Loucy (cell line): ENCODE results near the gene KIF3C.

ENCODE experiments used
- H2AFZ ChIP-seq: fragments of 200-600 bp; sonication (generic); 2 replicates; pipeline ENCODE4 v1.6.0; 2016; ENCODE audit warnings: antibody characterized with exemption, mild to moderate bottlenecking, low read length, moderate library complexity
- H3F3A ChIP-seq: fragments of 200-600 bp; 2 replicates; pipeline ENCODE4 v1.6.0; 2016; ENCODE audit warnings: antibody characterized with exemption, low read depth, mild to moderate bottlenecking
- H3K27me3 ChIP-seq: fragments of 200-600 bp; sonication (generic); 2 replicates; pipeline ENCODE4 v1.6.1; 2014; ENCODE audit warnings: low read length, mild to moderate bottlenecking; ENCODE audit not compliant: insufficient read depth, poor library complexity, severe bottlenecking
- H3K36me3 ChIP-seq: fragments of 200-600 bp; sonication (generic); 2 replicates; pipeline ENCODE4 v1.6.1; 2016; ENCODE audit warnings: low read length; ENCODE audit not compliant: insufficient read depth
- H3K4me1 ChIP-seq: fragments of 200-600 bp; sonication (generic); 2 replicates; pipeline ENCODE4 v1.5.1; 2014; ENCODE audit warnings: low read length, mild to moderate bottlenecking; ENCODE audit not compliant: insufficient read depth, poor library complexity, severe bottlenecking
- H3K4me2 ChIP-seq: fragments of 200-600 bp; sonication (generic); 2 replicates; pipeline ENCODE4 v1.6.0; 2014; ENCODE audit warnings: antibody characterized with exemption, low read length, low read depth, mild to moderate bottlenecking; ENCODE audit not compliant: poor library complexity, severe bottlenecking
- H3K4me3 ChIP-seq: fragments of 200-600 bp; sonication (generic); 2 replicates; pipeline ENCODE4 v1.5.1; 2014; ENCODE audit warnings: low read length, mild to moderate bottlenecking, mixed read lengths; ENCODE audit not compliant: poor library complexity, severe bottlenecking
- H3K79me2 ChIP-seq: fragments of 200-600 bp; sonication (generic); 2 replicates; pipeline ENCODE4 v1.6.1; 2014; ENCODE audit warnings: low read length; ENCODE audit not compliant: insufficient read depth
- H3K9ac ChIP-seq: fragments of 200-600 bp; sonication (generic); 2 replicates; pipeline ENCODE4 v1.6.0; 2014; ENCODE audit warnings: mild to moderate bottlenecking, low read depth, low read length, moderate library complexity; ENCODE audit not compliant: poor library complexity, severe bottlenecking
- H3K9me2 ChIP-seq: fragments of 200-600 bp; sonication (generic); replicated peaks from 2 replicates; pipeline ENCODE4 v1.6.1; 2016; ENCODE audit warnings: low read depth, low read length, mixed read lengths
- H3K9me3 ChIP-seq: fragments of 200-600 bp; sonication (generic); 2 replicates; pipeline ENCODE4 v1.6.1; 2014; ENCODE audit warnings: mild to moderate bottlenecking, antibody characterized with exemption, low read length, low read depth; ENCODE audit not compliant: insufficient read depth
- H4K20me1 ChIP-seq: fragments of 200-600 bp; sonication (generic); 2 replicates; pipeline ENCODE4 v1.6.0; 2014; ENCODE audit warnings: antibody characterized with exemption, low read length, mild to moderate bottlenecking; ENCODE audit not compliant: insufficient read depth, poor library complexity, severe bottlenecking
- EZH2phosphoT487 ChIP-seq: fragments of 200-600 bp; IDR thresholded peaks from 2 replicates; pipeline ENCODE4 v1.6.1; 2018; ENCODE audit warnings: antibody characterized with exemption, mild to moderate bottlenecking, moderate library complexity, borderline replicate concordance
- TF ChIP-seq, protein P1 (sequence below): fragments of 200-600 bp; sonication (generic); conservative IDR thresholded peaks from 2 replicates; pipeline ENCODE4 v1.5.1; 2014; ENCODE audit warnings: mild to moderate bottlenecking, antibody characterized with exemption, low read length

The KIF3C gene

DNA sequence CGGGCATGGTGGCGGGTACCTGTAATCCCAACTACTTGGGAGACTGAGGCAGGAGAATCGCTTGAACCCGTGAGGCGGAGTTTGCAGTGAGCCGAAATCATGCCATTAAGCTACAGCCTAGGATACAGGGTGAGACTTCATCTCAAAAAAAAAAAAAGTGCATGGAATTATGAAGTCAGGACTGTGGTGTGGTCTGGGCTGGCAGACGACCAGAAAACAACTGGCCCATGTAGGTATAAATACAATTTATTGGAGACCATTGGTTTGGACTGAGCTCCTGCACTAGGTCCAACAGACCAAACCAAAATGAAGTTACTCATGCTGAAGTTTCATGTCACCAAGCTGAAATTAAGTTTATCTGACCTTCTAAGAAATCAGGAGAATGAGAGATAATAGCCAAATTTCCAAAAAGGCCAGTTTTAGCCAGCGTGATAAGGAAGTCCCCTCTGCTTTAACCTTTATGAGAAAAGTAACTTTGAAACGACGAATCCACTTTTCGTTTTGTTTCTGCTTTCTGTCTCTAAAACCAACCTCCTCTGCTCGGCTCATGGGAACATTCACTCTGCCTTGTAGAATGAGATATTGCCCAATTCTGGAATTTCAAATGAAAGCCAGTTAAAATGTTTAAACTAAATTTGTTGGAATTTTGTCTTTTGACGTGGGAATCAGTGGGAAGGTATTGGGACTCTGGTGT lies 33.9 kb upstream of the KIF3C start:
- Histone ChIP-seq H3K9me3 (no peaks in the 10 kb centered on the region), H4K20me1 (no peaks in the 10 kb centered on the region), H3K9me2 (no peaks in the 10 kb centered on the region), H3K4me1 (peaks cover 10% of the 10 kb centered on the region), H3K27me3 (no peaks in the 10 kb centered on the region), H3F3A (no peaks in the 10 kb centered on the region), H3K36me3 (no peaks in the 10 kb centered on the region), H3K9ac (no peak overlapping the region), H3K4me3 (no peak overlapping the region), H3K79me2 (no peaks in the 10 kb centered on the region), H2AFZ (no peak overlapping the region), H3K4me2 (no peak overlapping the region)
- no peak for TF ChIP-seq EZH2phosphoT487
- TF ChIP-seq, protein P1, sequence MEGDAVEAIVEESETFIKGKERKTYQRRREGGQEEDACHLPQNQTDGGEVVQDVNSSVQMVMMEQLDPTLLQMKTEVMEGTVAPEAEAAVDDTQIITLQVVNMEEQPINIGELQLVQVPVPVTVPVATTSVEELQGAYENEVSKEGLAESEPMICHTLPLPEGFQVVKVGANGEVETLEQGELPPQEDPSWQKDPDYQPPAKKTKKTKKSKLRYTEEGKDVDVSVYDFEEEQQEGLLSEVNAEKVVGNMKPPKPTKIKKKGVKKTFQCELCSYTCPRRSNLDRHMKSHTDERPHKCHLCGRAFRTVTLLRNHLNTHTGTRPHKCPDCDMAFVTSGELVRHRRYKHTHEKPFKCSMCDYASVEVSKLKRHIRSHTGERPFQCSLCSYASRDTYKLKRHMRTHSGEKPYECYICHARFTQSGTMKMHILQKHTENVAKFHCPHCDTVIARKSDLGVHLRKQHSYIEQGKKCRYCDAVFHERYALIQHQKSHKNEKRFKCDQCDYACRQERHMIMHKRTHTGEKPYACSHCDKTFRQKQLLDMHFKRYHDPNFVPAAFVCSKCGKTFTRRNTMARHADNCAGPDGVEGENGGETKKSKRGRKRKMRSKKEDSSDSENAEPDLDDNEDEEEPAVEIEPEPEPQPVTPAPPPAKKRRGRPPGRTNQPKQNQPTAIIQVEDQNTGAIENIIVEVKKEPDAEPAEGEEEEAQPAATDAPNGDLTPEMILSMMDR = no peak

DNA sequence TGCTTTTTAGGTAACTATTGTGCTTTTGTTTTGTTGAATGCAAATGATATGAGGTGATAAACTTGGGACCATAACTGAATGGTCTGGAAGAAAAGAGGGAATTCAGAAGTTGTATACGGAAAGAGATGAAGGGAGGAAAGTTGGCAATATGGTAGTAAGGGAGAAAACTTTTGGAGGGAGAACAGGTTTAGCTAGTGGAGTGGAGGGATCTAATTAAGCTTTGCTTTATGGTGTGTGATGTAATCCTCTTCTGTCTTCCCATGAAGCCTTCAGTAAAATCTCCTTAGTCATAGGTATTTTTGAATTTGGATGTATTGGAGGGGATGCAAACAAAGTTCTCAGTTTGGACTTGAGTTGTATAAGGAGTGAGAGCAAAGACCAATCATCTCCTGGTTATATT lies 31.4 kb upstream of the KIF3C start:
- Histone ChIP-seq H3K4me2 (no peak overlapping the region), H3K79me2 (no peaks in the 10 kb centered on the region), H3K4me1 (peaks cover 20% of the 10 kb centered on the region), H3K4me3 (no peak overlapping the region), H3F3A (no peaks in the 10 kb centered on the region), H3K9me3 (peaks cover 5% of the 10 kb centered on the region; the same call in 1 of the 2 replicates), H4K20me1 (no peaks in the 10 kb centered on the region), H3K27me3 (no peaks in the 10 kb centered on the region), H3K36me3 (no peaks in the 10 kb centered on the region), H3K9ac (no peak overlapping the region), H3K9me2 (no peaks in the 10 kb centered on the region), H2AFZ (no peak overlapping the region)
- TF ChIP-seq, protein P1 = no peak
- TF ChIP-seq EZH2phosphoT487 = no peak

DNA sequence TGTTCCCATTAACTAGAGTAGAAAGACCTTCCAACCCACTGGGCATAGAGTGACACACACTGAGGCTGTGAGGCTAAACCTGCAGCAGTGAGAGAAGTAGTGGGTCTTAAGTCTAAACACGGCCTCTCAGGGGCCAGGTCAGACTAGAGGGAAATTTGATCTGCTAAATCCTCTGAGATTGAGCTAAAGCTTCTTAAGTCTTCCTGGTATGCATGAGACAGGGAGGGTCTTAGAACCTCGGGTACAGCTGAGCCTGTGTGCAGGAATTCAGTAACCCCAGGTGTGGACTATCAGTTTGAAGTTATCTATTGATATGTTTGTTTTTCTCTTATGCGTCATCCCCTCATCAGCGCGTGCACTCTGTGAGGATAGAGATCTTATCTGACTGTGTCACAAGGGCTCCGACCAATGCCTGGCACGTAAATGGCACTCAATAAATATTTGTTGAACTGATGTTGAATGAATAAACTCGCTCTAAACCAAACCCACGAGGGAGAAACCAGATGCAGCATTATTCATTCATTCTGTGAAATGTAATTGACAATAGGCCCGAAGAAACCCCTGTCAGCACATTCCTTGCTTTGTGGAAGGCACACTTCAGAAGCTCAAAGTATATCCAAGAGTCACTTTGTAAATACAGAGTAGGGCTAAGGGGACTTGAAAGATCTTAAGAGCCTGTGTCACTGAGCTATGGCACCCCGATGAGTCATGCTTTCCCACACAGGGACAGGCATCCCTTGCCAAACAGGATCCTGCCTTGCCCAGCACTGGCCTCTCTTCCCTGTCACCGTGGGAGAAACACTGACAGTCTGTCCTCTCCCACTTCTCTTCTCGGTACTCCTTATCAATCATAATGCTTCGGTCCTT lies 29.9 kb upstream of the KIF3C start:
- Histone ChIP-seq H2AFZ (no peak overlapping the region; the same call in 1 of the 2 replicates), H3F3A (no peaks in the 10 kb centered on the region), H3K9me3 (peaks cover 5% of the 10 kb centered on the region; the same call in 1 of the 2 replicates), H3K79me2 (no peaks in the 10 kb centered on the region), H3K9me2 (no peaks in the 10 kb centered on the region), H3K4me2 (no peak overlapping the region), H3K36me3 (no peaks in the 10 kb centered on the region), H3K4me3 (no peak overlapping the region), H3K9ac (no peak overlapping the region), H4K20me1 (no peaks in the 10 kb centered on the region), H3K27me3 (no peaks in the 10 kb centered on the region), H3K4me1 (peaks cover 12% of the 10 kb centered on the region)
- TF ChIP-seq, protein P1 = no peak
- TF ChIP-seq EZH2phosphoT487 = no peak
